DND-41 (cell line): ENCODE measurements around the gene DGKQ.
A peak's percentile ranks its signal among the peaks of the same experiment; 100 is the strongest.

ENCODE experiments used
- CTCF ChIP-seq: IDR thresholded peaks from 2 replicates; pipeline ENCODE4 v1.5.1; 2012; ENCODE audit warnings: borderline replicate concordance, low read length, moderate library complexity, mild to moderate bottlenecking; ENCODE audit not compliant: poor library complexity, severe bottlenecking; ENCODE audit errors: extremely low read depth
- EZH2 ChIP-seq: IDR thresholded peaks from 3 replicates; pipeline ENCODE4 v1.6.1; 2012; ENCODE audit warnings: borderline replicate concordance, low read depth, mild to moderate bottlenecking, moderate library complexity, low read length, inconsistent platforms; ENCODE audit not compliant: severe bottlenecking

GRCh38 chr4:986879-987623 lies 13.7 kb upstream of the DGKQ start, which contains the start of gene IDUA:
- TF ChIP-seq CTCF: peak; percentile 73
- no peak for TF ChIP-seq EZH2
